ENCODE data around the gene TMEM176B.

TMEM176B gene

GRCh38 chr7:150799741-150800580, at the start of gene TMEM176B:
Gene TMEM176B, minus strand, starts transcription at chr7:150800364. Its CDS starts 3,795 bp downstream, at chr7:150796569.
- no peak for DNase-seq

- no peak for DNase-seq
Observed at GRCh38 chr7:150849204-150849775, 49.1 kb upstream of the TMEM176B start.

DNA sequence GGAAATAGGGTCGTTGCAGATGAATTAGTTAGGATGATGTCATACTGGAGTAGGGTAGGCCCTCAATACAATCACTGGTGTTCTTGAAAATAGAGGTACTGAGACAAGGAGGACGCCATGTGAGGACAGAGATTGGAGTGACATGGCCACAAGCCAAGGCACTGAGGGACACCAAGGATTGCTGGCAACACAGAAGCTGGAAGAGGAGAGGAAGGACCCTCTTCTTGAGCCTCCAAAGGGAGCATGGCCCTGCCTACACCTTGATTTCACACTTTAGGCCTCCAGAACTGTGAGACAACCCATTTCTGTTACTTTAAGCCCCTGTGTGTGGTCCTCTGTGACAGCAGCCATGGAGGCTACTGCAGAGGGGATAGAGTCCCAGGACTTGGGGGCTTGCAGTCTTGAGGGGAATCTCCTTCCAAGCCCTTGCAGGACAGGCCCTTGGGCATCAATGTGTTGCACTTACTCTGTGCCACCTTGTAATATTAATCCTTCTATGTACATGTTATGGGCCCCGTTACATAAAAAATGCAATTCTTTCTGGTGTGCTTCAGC, 48.5 kb upstream of the TMEM176B start:
- DNase-seq = no peak

DNA sequence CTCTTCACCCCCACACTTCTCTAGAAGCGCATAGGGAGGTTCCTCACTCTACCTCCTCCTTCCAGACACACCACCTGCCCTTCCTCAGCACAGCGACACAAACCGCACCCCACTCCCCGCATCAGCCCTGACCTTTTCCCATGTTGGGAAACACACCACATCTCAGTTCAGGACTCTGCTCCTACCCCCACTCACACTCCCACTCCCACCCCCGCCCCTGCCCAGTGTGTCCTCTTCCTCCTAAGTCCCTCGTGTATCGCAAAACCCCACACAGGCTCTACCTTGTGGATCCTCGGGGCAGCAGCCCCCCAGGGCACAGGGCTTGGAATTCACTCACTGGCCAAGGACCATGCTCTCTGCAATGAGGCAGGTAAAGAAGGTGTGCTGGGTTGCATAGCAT, 47.9 kb upstream of the TMEM176B start:
- no peak for DNase-seq

DNA sequence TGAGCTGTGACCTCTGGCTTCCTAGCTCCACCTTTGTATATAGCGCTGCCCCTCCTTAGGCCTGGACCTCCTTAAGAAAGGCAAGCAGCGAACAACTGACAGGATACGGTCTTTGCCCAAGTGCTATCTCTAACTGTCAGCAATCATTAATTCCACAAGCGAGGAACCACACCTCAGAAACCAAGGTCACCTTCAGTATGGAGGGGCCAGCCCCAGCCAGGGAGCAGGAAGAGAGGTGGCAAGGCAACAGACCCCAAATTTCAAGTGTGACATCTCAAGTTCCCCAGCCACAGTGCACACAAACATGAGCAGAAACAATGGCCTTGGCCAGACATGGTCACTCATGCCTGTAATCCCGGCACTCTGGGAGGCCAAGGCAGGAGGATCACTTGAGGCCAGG, 47.4 kb upstream of the TMEM176B start:
- no peak for DNase-seq

GRCh38 chr7:150846291-150847115, 46.3 kb upstream of the TMEM176B start:
- no peak for DNase-seq

DNA sequence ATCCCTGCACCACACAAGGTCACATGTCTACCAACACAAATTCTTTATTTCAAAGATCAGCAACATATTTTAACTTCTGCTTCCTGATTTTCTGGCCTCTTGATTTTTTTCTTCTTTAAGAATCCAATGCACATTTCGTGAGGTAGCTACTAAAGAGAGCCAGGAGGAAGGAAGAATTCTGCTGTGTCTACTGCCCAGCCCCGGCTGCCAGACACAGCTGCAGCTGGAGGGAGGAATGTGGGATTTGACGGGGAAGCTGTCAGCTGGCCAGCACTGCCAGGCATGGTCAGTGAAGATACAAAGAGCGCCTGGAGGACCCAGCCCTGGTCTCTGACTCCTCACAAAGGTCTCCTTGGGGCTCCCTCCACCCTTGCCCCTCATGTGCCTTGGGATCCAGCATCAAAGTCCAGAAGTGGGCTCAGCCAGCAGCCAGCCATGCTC, 45.3 kb upstream of the TMEM176B start:
- no peak for DNase-seq

DNA sequence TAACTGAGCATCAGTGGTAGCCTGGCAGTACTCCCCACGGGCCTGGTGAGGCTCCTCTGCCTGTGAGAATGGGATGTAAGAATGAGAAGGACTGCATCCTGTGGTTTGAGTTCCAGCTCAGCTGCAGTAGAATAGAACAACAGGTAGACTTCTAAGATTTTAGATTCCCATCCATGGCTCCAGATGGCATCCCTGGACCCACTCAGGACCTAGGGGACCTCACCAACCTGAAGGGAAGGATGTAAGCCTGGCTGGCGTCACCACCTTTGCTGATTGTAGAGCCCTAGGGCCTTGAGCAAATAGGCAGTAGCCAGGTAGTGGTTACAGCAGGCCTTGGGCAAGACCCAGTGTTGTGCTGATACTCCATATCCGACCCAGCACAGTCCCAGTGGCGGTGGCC, 42.6 kb upstream of the TMEM176B start:
- DNase-seq = no peak

DNA sequence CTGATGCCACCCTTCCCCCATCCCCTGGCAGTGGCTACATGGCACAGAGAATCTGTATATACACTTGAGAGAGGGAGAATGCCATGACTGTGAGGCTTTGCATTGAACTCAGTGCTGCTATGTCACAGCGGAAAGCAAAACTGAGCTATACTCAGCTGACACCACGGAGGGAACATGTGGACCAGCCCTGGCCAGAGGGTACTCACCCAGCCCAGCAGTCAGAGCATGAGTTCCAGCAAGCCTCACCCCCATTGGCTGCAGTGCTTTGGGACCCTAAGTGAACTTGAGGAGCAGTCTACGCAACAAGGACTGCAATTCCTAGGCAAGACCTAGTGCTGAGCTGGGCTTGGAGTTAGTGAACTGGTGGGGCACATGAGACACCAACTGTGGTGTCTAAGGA, 41.9 kb upstream of the TMEM176B start:
- DNase-seq = no peak

GRCh38 chr7:150838965-150839650, 38.9 kb upstream of the TMEM176B start:
- DNase-seq = no peak

- no peak for DNase-seq
Observed at GRCh38 chr7:150835702-150836280, 35.6 kb upstream of the TMEM176B start.

DNA sequence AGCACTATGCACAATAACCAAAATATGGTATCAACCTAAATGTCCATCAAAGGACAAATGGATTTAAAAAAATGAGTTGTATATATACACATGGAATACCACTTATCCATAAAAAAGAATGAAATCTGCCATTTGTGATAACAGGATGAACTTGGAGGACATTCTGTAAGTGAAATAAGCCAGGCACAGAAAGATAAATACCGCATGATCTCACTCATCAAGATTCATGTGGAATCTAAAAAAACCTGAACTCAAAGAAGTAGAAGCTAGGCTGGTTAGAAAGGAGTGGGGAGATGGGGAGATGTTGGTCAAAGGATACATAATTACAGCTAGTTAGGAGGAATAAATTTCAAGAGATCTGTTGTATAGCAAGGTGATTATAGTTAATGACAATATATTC, 34.9 kb upstream of the TMEM176B start:
- no peak for DNase-seq

GRCh38 chr7:150831851-150832250, 31.7 kb upstream of the TMEM176B start:
- DNase-seq = no peak

DNA sequence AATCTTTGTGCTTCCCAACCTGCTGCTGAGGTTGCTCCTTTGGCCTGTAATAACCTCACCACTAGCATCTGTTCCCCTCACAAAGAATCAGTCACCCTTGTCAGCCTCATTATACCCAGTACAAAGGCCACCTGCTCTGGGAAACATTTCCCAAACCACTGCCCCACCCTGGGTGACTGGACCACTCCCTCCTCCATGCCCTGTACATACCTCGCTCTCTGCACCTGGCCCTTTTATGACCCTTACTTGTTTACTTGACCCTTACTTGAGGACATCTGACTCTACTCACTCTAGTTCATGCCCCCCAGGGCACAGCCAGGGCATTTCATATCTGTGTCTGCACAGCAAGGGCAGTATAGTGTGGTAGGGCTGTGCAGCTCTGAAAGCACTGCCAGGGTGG, 30.8 kb upstream of the TMEM176B start:
- DNase-seq = no peak

DNA sequence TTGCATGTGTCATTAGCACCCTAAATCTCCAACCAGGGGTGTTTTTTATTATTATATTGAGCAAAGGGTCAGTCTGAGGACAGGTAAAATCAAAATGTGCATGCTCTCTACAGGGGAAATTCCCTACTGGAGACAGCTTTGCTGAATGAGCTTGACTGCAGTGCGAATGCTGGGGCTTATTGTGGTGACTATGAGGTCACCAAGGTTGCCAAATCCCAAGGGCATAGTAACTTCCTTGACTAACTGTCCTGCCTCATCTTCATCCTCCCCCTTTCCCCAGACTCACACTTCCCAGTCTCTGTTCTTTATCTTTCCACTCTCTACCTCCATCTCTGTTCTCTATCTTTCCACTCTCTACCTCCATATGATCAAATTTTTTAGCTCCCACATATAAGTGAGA, 29.3 kb upstream of the TMEM176B start:
- DNase-seq = no peak

GRCh38 chr7:150828384-150828783, 28.2 kb upstream of the TMEM176B start:
- no peak for DNase-seq

- no peak for DNase-seq
Observed at GRCh38 chr7:150826061-150826849, 26.1 kb upstream of the TMEM176B start.

GRCh38 chr7:150824379-150825177, 24.4 kb upstream of the TMEM176B start:
- no peak for DNase-seq

DNA sequence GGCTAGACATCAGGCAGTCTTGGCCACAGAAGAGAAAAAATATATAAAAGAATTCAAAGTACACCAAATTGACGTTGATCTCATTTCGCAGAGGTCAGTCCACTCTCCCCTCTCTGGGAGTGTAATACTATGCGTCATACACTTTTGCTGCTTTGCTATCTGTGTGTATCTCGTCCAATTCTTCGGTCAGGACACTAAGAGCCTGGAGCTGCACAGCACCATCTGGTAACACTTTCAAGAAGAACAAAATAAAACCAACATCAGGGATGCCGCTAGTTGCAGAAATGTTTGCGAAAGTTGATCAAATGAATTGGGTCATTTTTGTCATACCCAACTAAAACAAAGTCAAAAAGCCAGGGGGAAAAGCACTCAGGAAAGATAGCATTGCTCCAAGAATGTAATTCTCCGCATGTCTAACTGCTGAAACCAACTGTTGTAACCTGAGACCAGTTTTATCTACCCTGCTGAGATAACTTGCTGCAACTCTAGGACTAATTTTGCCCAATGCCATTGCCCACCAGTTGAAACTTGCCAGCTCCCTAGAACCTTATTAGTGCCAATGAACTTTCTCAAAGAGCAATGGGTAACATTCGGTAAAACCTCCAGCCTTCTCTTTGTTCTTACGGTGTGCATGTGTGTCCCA, 23.4 kb upstream of the TMEM176B start:
- no peak for DNase-seq

DNA sequence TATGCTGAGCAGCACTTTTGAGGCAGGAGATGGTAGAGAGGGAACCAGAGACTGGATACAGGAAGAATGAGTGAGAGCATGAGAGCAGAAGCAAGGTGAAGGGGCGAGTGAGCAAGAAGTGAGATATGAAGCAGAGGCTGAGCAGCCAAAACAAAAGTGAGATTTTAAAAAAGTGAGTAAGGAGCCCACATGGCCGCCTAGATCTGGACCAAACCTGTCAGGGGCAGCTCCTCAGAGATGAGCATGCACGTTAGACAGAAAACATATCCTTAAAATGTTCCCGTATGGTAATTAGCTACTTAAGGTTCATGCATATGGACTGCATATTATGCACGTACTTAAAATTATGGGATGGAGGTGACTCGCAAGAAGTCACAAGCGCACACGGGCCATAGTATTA, 22.9 kb upstream of the TMEM176B start:
- no peak for DNase-seq
